Dendritic cell treated with granulocyte-macrophage colony-stimulating factor and Interleukin-4, amounts not matched to agents 40 ng/mL and 50 ng/mL, for 4 days (primary cell): ENCODE measurements around the gene OMP.
A peak's percentile ranks its signal among the peaks of the same experiment; 100 is the strongest.

Source experiments
- H3K27ac Mint-ChIP-seq: one replicate; pipeline ENCODE4 v1.8.0; 2022; ENCODE audit warnings: mild to moderate bottlenecking, mixed read lengths
- H3K27me3 Mint-ChIP-seq: one replicate; pipeline ENCODE4 v1.8.0; 2022; ENCODE audit warnings: mild to moderate bottlenecking, mixed read lengths
- H3K36me3 Mint-ChIP-seq: one replicate; pipeline ENCODE4 v1.8.0; 2022; ENCODE audit warnings: low read depth, mixed read lengths
- H3K4me1 Mint-ChIP-seq: one replicate; pipeline ENCODE4 v1.8.0; 2022; ENCODE audit warnings: low read depth, mixed read lengths
- H3K4me3 Mint-ChIP-seq: one replicate; pipeline ENCODE4 v1.8.0; 2022; ENCODE audit warnings: mild to moderate bottlenecking, moderate library complexity, mixed read lengths
- H3K9me3 Mint-ChIP-seq: one replicate; pipeline ENCODE4 v1.8.0; 2022; ENCODE audit warnings: mixed read lengths
- intact Hi-C: fragments of 100-400 bp; cut with micrococcal nuclease; formaldehyde crosslinking; loops from one replicate; pipeline ENCODE4 v1.15.0; 2022

OMP gene

GRCh38 chr11:77122576-77123212, 20.1 kb downstream of the OMP start:
- intact Hi-C loops: loop anchor here (10.0 kb wide), 1 partner anchor 422 kb away; no protein-coding TSS in a partner anchor
- H3K36me3 Mint-ChIP-seq: no peaks in the 10 kb centered on the region
- no peak overlapping the region for H3K4me3 Mint-ChIP-seq
- H3K9me3 Mint-ChIP-seq: no peaks in the 10 kb centered on the region
- H3K4me1 Mint-ChIP-seq: peaks cover 12% of the 10 kb centered on the region
- H3K27ac Mint-ChIP-seq: no peak overlapping the region
- H3K27me3 Mint-ChIP-seq: peaks cover 12% of the 10 kb centered on the region

DNA sequence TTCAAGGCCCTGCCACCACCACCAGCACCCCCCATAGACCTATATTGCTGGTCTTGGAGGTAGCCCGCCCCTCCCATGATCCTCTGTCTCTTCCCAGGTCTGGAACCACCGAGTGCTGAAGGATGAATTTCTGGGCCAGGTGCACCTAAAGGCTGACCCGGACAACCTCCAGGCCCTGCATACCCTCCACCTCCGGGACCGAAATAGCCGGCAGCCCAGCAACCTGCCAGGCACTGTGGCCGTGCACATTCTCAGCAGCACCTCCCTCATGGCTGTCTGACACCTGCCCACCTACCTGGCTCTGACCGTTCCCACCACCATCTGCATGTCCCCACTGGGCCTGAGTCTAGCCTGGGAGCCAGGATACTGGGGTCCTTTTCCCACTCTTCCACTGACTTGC, 21.0 kb downstream of the OMP start:
- intact Hi-C loops: loop anchor here (10.0 kb wide), 1 partner anchor 421 kb away; no protein-coding TSS in a partner anchor
- H3K9me3 Mint-ChIP-seq: no peaks in the 10 kb centered on the region
- peaks cover 13% of the 10 kb centered on the region for H3K4me1 Mint-ChIP-seq
- no peaks in the 10 kb centered on the region for H3K36me3 Mint-ChIP-seq
- no peak overlapping the region for H3K27ac Mint-ChIP-seq
- H3K27me3 Mint-ChIP-seq: peaks cover 20% of the 10 kb centered on the region
- H3K4me3 Mint-ChIP-seq: no peak overlapping the region

DNA sequence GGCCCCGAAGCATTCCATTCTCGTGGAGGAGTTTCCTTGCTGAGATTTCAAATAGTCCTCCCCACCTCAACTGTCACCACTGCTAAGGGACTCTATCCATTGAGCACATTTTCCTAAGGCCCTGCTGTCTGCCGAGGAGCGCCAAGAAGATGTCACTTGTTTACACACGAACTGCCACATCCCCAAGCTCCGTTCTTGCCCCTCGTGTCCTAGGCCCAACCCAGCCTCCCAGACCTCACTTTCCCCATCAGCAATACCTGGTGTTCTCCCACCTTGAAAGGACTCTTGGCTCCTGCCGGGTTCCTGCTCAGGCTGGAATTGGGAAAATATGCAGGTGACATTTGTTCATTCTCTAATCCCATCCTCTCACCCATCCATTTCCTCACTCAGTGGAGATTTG, 21.4 kb downstream of the OMP start:
- H3K9me3 Mint-ChIP-seq: no peaks in the 10 kb centered on the region
- no peak overlapping the region for H3K27ac Mint-ChIP-seq
- H3K27me3 Mint-ChIP-seq: peaks cover 21% of the 10 kb centered on the region
- intact Hi-C loops: loop anchor here (10.0 kb wide), 1 partner anchor 421 kb away; no protein-coding TSS in a partner anchor
- peaks cover 13% of the 10 kb centered on the region for H3K4me1 Mint-ChIP-seq
- no peak overlapping the region for H3K4me3 Mint-ChIP-seq
- H3K36me3 Mint-ChIP-seq: no peaks in the 10 kb centered on the region

GRCh38 chr11:77124488-77124887, 21.8 kb downstream of the OMP start:
- H3K27ac Mint-ChIP-seq: no peak overlapping the region
- H3K4me3 Mint-ChIP-seq: no peak overlapping the region
- peaks cover 13% of the 10 kb centered on the region for H3K4me1 Mint-ChIP-seq
- H3K9me3 Mint-ChIP-seq: no peaks in the 10 kb centered on the region
- peaks cover 21% of the 10 kb centered on the region for H3K27me3 Mint-ChIP-seq
- intact Hi-C loops: loop anchor here (10.0 kb wide), 1 partner anchor 420 kb away; no protein-coding TSS in a partner anchor
- no peaks in the 10 kb centered on the region for H3K36me3 Mint-ChIP-seq

DNA sequence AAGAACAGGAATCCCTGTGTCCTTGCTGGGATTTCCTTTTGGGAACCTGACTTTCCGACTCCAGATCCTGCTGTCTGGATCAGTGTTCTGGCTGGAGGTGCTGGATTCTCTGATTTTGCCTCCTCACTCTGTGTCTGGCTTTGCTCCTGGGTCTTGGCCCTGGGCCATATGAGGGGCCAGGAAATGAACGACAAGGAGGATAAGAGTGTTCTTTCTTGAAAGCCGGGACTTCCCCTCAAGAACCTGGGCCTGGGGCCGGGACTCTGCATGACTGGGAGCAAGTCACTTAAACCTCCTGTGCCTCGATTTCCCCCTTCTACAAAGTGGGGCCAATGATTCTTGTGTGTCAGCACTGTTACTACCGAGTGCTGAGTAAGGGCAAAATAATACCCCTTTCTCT, 22.6 kb downstream of the OMP start:
- Mint-ChIP-seq H3K27ac (no peak overlapping the region), H3K4me3 (no peak overlapping the region), H3K4me1 (peaks cover 13% of the 10 kb centered on the region), H3K36me3 (no peaks in the 10 kb centered on the region), H3K9me3 (no peaks in the 10 kb centered on the region), H3K27me3 (peaks cover 21% of the 10 kb centered on the region)
- intact Hi-C loops: loop anchor here (10.0 kb wide), 1 partner anchor 420 kb away; no protein-coding TSS in a partner anchor

- intact Hi-C loops: loop anchor here (10.0 kb wide), 1 partner anchor 419 kb away; no protein-coding TSS in a partner anchor
- Mint-ChIP-seq H3K4me3 (no peak overlapping the region), H3K27ac (no peak overlapping the region), H3K36me3 (no peaks in the 10 kb centered on the region), H3K4me1 (peaks cover 13% of the 10 kb centered on the region), H3K27me3 (peaks cover 21% of the 10 kb centered on the region), H3K9me3 (no peaks in the 10 kb centered on the region)
These were observed 23.1 kb downstream of the OMP start for GRCh38 chr11:77125695-77126094.

DNA sequence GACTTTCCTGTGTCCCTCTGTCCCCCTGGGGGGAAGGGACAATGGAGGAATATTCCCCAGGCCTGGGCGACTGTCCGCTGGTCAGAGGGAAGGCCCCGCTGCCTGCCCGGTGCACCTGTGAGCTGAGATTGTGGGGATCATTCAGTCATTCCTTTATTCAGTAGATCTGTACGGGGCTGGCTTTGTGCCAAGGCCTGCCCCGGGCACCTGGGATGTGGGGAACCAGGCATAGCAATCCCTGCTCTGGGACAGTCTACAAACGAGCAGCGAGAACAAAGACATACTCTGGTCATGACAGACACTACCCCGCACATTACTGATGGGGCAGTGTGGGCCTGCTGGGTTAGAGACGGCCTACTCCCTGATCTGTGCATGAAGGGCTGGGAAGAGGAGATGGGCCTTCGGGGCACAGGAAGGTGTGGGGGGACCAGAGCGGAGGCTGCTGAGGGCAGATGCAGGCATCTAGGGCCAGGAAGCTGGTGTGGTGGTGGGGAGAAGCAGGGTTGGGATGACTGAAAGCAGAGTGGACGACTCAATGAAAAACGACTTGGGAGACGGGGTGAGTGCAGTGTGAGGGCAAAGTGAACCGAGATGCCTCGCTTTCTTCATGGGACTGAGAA, 23.6 kb downstream of the OMP start:
- Mint-ChIP-seq H3K9me3 (no peaks in the 10 kb centered on the region), H3K36me3 (no peaks in the 10 kb centered on the region), H3K4me3 (no peak overlapping the region), H3K4me1 (peaks cover 13% of the 10 kb centered on the region), H3K27ac (no peak overlapping the region), H3K27me3 (peaks cover 21% of the 10 kb centered on the region)
- intact Hi-C loops: loop anchor here (10.0 kb wide), 1 partner anchor 419 kb away; no protein-coding TSS in a partner anchor

DNA sequence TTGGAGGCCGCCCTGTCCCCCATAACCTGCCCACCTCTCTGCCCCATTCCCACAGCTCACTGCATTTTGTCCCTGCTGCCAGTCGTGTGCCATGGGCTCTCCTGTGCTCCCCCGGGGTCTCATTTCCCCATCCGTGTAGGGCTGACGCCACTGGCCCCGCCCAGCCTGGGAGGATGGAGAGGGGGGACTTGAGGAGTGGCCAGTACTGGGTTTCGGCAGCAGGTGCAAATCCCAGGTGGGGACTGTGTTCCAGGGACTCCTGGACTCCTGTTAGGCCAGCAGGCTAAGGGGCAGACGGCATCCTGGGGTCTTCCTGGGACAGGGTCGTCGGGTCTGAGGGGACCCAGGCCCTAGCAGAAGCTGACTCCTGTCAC, 24.2 kb downstream of the OMP start:
- Mint-ChIP-seq H3K4me3 (peak overlapping the region; percentile 68), H3K4me1 (peaks cover 13% of the 10 kb centered on the region)
- intact Hi-C loops: loop anchor here (1.0 to 10.0 kb wide), 2 partner anchors 61 to 418 kb away; no protein-coding TSS in a partner anchor

GRCh38 chr11:77127235-77127911, 24.7 kb downstream of the OMP start:
- Mint-ChIP-seq H3K9me3 (no peaks in the 10 kb centered on the region), H3K4me3 (peak overlapping the region; percentile 68), H3K27me3 (peaks cover 21% of the 10 kb centered on the region), H3K4me1 (peaks cover 13% of the 10 kb centered on the region), H3K27ac (no peak overlapping the region), H3K36me3 (no peaks in the 10 kb centered on the region)
- intact Hi-C loops: loop anchor here (1.0 to 10.0 kb wide), 2 partner anchors 61 to 417 kb away; no protein-coding TSS in a partner anchor

More for the DNA sequence above, 24.2 kb downstream of the OMP start:
- peaks cover 21% of the 10 kb centered on the region for H3K27me3 Mint-ChIP-seq
- H3K9me3 Mint-ChIP-seq: no peaks in the 10 kb centered on the region
- no peak overlapping the region for H3K27ac Mint-ChIP-seq
- no peaks in the 10 kb centered on the region for H3K36me3 Mint-ChIP-seq

- H3K4me1 Mint-ChIP-seq: peaks cover 13% of the 10 kb centered on the region
- peak within 1 kb of the TSS; percentile 68 for H3K4me3 Mint-ChIP-seq
- intact Hi-C loops: loop anchor here (1.0 to 10.0 kb wide), 2 partner anchors 60 to 417 kb away; no protein-coding TSS in a partner anchor
- no peak within 1 kb of the TSS for H3K27ac Mint-ChIP-seq
- H3K9me3 Mint-ChIP-seq: no peaks in the 10 kb centered on the region
- H3K36me3 Mint-ChIP-seq: no peaks in the 10 kb centered on the region
- H3K27me3 Mint-ChIP-seq: peaks cover 21% of the 10 kb centered on the region
These were observed 25.5 kb downstream of the OMP start, which contains the start of gene MYO7A for GRCh38 chr11:77127920-77128691. Gene MYO7A (plus strand): TSS chr11:77128246. CDS start chr11:77130635, 2,389 bp downstream.

DNA sequence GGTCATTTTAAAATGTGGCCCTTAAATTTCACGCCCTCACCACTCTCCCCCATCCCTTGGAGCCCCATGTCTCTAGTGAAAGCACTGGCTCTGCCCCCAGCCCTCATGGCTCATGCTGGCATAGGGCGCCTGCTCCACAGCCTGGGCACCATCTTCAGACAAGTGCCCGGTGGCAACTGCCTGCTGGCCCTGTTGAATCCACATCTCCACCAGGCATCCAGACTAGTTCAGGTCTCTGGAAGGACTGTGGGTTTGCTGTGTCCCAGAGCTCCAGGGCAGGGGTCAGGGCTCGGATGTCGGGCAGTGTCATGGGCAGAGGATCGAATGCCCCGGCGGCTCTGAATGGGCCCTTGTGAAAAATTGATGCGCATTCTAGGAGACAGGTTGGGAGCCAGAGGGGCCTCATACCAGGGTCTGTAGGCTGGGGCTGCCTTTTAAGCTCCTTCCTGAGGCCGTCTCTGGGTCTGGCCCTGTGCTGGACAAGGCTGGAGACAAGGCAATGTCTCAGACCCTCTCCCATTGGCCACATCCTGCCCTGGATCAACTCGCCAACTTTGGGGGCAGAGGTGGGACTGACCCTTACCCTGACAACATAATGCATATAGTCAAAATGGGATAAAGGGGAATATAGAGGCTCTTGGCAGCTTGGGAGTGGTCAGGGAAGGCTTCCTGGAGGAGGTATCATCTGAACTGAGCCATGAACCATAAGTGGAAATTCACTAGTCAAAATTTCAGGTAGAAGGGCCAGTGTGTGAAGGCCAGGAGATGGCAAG, 26.6 kb downstream of the OMP start:
- peaks cover 22% of the 10 kb centered on the region for H3K27me3 Mint-ChIP-seq
- H3K27ac Mint-ChIP-seq: no peak overlapping the region

DNA sequence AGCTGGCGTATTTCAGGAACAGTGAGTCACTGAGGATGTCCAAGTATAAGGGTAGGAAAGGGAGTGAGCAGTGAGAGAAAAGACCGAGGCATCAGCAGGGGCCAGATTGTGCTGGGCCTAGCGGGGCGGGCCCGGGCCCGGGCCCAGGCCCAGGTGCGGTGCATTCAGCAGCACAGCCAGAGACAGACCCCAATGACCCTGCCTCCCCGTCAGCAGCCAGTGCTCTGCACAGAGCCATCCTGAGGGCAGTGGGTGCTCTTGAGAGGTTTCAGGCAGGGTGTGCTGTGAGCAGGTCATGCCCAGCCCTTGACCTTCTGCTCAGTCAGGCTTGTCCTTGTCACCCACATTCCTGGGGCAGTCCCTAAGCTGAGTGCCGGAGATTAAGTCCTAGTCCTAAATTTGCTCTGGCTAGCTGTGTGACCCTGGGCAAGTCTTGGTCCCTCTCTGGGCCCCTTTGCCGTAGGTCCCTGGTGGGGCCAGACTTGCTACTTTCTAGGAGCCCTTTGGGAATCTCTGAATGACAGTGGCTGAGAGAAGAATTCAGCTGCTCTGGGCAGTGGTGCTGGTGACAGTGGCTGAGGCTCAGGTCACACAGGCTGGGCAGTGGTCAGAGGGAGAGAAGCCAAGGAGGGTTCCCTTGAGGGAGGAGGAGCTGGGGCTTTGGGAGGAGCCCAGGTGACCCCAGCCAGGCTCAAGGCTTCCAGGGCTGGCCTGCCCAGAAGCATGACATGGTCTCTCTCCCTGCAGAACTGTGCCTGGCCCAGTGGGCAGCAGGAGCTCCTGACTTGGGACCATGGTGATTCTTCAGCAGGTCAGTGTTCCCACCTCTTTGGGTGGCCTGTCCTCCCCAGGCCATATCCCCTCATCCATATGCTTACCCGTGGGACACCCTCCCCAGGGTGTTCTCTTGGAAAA, 27.5 kb downstream of the OMP start:
- H3K27ac Mint-ChIP-seq: no peak overlapping the region
- peaks cover 13% of the 10 kb centered on the region for H3K4me1 Mint-ChIP-seq
- intact Hi-C loops: loop anchor here (10.0 kb wide), 1 partner anchor 415 kb away; no protein-coding TSS in a partner anchor
- H3K27me3 Mint-ChIP-seq: peaks cover 22% of the 10 kb centered on the region
- no peaks in the 10 kb centered on the region for H3K9me3 Mint-ChIP-seq
- H3K36me3 Mint-ChIP-seq: no peaks in the 10 kb centered on the region
- no peak overlapping the region for H3K4me3 Mint-ChIP-seq

More for the DNA sequence above, 26.6 kb downstream of the OMP start:
- Mint-ChIP-seq H3K4me3 (no peak overlapping the region), H3K4me1 (peaks cover 13% of the 10 kb centered on the region), H3K9me3 (no peaks in the 10 kb centered on the region), H3K36me3 (no peaks in the 10 kb centered on the region)
- intact Hi-C loops: loop anchor here (10.0 kb wide), 1 partner anchor 416 kb away; no protein-coding TSS in a partner anchor
